Neural progenitor cell (in vitro differentiated cells): ENCODE data around the gene PRPF40A.

Experiments used
- CTCF ChIP-seq: fragments of 200-600 bp; sonication (generic); IDR thresholded peaks from 2 replicates; pipeline ENCODE4 v1.5.1; 2017; ENCODE audit warnings: antibody characterized with exemption, mild to moderate bottlenecking
- EZH2 ChIP-seq: fragments of 200-600 bp; sonication (generic); IDR thresholded peaks from 2 replicates; pipeline ENCODE4 v1.6.1; 2017; ENCODE audit warnings: antibody characterized with exemption, mild to moderate bottlenecking, moderate library complexity
- EZH2phosphoT487 ChIP-seq: fragments of 200-600 bp; sonication (generic); IDR thresholded peaks from 2 replicates; pipeline ENCODE4 v1.6.1; 2017; ENCODE audit warnings: antibody characterized with exemption

DNA sequence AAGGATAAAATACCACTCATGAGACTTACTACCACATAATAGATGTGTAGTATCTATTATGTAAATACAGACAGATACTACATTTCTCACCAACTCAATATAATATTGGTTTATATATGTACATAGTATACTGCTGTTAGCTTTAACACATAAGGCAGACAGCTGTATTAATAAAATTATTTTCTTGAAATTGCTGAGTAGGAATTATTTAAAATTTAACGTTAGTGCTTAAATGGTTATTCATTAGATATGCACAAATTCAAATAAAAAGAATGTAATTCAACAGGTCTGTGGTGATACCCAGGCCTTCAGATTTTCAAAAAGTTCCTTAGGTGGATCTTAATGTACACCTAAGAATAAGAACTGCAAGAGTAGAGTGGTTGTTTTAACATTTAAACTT lies 59.0 kb downstream of the PRPF40A start:
- no peak for TF ChIP-seq CTCF
- TF ChIP-seq EZH2: no peak
- TF ChIP-seq EZH2phosphoT487: no peak
